Activated T-cell treated with anti-CD3 and anti-CD28 coated beads, Interleukin-2, amount 50 U/mL, for 4 hours (primary cell): ENCODE measurements around the gene CDH4. TPM values are rescaled to one million over a fixed set of nuclear protein-coding genes. Genes with fewer than 3 reads are reported as not detected.

ENCODE experiments used
- ATAC-seq, 2 donors: fragments of 200-7000 bp; cut with Tn5 transposase; one replicate each; pipeline ENCODE4 v1.10.0; 2021
- DNase-seq: peaks from one replicate; pipeline ENCODE4 v3.0.0-alpha.2; 2020
- H3K27me3 Mint-ChIP-seq: one replicate; pipeline ENCODE4 v1.8.0; 2021; ENCODE audit warnings: low read depth, mixed read lengths
- H3K36me3 Mint-ChIP-seq: one replicate; pipeline ENCODE4 v1.8.0; 2022; ENCODE audit warnings: mixed read lengths; ENCODE audit not compliant: insufficient read depth
- H3K4me1 Mint-ChIP-seq: one replicate; pipeline ENCODE4 v1.8.0; 2021; ENCODE audit warnings: low read depth, mixed read lengths
- H3K4me3 Mint-ChIP-seq: one replicate; pipeline ENCODE4 v1.8.0; 2021; ENCODE audit warnings: mild to moderate bottlenecking, moderate library complexity, mixed read lengths
- H3K9me3 Mint-ChIP-seq: one replicate; pipeline ENCODE4 v1.8.0; 2021; ENCODE audit warnings: mixed read lengths
- total RNA-seq, 3 donors: library from RNA; stranded (reverse); gene quantifications; one replicate each; pipeline ENCODE4 v1.2.1, GENCODE V29; 2021

The CDH4 gene
- total RNA-seq, 3 donors from 2014 or later, result 0.10 TPM; not detected in 2

DNA sequence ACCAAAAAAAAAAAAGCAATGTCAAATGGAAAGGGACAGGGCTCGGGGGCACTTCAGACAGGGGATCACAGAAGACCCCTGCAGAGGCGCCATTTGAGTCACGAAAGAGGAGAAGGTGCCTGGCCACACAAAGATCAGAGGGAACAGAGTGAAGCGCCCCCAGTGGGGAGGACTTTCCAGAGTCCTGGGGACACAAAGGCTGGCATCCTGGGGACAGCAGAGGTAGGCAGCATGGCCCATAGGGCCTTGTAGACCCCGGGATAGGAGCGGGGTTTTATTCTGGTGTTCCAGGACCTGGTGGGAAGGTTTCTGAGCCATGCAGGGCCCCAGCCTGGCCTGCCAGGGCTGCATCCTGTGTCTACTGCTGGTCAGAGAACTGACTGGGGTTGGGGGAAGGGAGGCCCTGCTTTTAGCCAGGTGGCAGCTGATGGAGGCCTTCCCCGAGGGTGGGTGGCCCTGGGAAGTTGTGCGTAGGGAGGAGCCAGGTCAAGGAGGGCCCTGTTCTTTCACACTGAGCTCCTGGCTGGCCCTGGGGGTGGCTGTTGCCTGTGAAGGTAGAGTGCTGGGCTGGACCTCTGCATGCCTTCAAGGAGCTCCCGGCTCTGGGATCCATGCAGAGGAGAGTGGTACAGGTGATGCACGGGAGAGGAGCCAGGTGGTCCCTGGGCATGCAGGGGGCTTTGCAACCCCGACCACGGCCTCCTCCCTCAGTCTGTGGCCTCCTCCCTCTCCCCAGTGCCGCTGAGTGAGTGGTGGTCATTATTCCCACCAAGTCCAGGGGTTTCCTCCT is 117.9 kb downstream of the CDH4 start:
- Mint-ChIP-seq H3K27me3 (no peaks in the 10 kb centered on the region), H3K4me1 (no peaks in the 10 kb centered on the region), H3K4me3 (no peak overlapping the region), H3K9me3 (peaks cover 3% of the 10 kb centered on the region), H3K36me3 (no peaks in the 10 kb centered on the region)
- ATAC-seq (no peak), DNase-seq (no peak)

DNA sequence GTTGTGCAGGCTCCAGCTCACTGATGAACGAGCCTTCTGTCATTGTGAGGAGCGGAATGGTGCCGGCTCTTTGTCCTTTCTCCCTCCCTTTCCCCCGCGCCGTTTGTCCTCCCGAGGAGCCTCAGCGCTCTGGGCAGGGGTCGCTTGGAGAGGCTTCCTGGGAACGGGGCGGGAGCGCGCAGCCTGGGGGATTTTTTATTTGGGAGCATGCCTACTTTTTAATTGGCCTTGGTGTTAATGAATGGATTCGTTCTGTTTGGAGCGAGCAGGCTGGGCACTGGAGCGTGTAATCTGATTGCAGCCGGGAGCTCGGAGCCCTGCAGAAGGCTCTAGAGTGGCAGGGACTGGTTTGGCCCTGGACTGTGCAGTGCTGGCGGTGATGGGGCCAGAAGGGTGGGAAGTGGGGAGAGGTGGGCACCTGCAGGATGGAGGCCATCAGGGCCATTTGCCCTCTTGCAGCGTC is 118.8 kb downstream of the CDH4 start:
- no peaks in the 10 kb centered on the region for H3K36me3 Mint-ChIP-seq
- ATAC-seq (no peak), DNase-seq (no peak)
- H3K27me3 Mint-ChIP-seq, result no peaks in the 10 kb centered on the region
- H3K4me1 Mint-ChIP-seq, result no peaks in the 10 kb centered on the region
- H3K9me3 Mint-ChIP-seq, result peaks cover 3% of the 10 kb centered on the region
- no peak overlapping the region for H3K4me3 Mint-ChIP-seq

DNA sequence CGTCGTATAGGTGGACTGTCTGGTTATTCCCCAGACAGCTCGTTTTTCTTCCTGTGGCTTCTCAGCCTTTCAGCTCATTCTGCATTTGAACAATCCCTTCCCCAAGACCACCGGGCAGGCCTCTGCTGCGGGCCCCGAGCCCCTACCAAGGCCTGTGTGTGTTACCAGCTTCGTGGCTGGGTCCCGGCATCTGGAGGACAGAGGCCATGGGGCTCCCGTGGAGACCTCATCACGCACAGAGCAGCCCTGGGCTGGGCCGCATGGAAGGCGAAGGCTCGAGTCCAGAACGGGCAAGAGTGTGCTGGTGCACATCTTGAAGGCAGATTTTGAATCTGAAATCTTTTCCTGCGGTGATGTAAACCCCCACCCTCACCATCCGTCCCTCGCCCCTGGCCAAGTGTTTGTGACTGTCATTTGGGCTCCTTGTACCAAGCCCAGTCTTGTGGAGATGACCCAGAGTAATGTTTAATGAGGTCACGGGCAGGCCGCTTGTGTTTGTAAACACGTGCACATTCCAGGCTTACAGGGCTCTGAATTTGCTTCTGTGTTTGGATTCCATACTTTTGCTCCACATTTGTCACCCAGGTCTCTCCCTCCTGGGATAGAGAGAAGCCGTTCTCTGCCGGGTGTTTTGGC is 119.6 kb downstream of the CDH4 start:
- no peak for DNase-seq
- Mint-ChIP-seq H3K4me1 (no peaks in the 10 kb centered on the region), H3K4me3 (no peak overlapping the region), H3K27me3 (no peaks in the 10 kb centered on the region), H3K36me3 (no peaks in the 10 kb centered on the region), H3K9me3 (peaks cover 3% of the 10 kb centered on the region)
- no peak for ATAC-seq

DNA sequence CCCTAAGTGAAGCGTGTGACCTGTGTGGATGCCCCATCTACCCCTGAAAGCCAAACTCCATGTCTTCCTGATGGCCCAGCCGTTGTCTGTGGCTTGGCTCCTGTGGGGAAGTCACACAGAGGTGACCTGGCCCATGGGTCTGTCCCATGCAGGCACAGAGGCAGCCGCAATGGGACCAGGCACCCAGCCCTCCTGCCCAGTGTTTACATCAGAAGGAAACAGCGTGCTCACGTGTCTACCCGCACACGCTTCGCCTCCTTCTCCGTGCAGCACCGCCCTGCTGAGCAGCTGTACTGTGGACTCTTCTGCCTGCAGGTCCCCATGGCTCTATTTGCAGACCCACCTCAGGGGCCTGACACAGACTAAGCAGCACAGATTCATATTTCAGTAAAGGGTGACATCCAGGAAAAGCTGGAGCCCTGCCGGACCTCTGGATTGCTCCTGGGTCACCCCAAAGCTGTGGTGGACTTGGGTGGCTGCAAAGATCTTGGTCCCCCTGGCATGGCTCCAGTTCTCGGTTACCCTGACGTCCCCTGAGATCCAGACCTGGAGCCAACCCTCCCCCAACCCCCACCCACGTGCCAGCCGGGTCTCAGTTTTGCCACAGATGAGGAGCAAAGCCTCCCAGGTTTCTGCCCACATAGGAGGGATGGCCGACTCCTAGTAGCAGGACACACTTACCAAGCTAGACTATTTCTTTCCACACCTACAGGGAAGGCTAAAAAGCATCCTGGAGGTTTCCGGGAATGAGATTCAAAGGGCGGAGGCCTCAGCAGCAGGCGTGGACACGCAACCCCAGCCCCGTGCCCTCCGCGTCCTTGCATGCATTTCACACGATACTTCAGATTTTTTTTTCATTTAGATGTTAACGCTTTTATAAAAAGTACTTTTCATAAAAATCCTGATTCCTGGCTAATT is 120.3 kb downstream of the CDH4 start:
- Mint-ChIP-seq H3K9me3 (peaks cover 3% of the 10 kb centered on the region), H3K27me3 (no peaks in the 10 kb centered on the region), H3K36me3 (no peaks in the 10 kb centered on the region), H3K4me1 (no peaks in the 10 kb centered on the region), H3K4me3 (no peak overlapping the region)
- ATAC-seq, result no peak
- DNase-seq, result no peak

DNA sequence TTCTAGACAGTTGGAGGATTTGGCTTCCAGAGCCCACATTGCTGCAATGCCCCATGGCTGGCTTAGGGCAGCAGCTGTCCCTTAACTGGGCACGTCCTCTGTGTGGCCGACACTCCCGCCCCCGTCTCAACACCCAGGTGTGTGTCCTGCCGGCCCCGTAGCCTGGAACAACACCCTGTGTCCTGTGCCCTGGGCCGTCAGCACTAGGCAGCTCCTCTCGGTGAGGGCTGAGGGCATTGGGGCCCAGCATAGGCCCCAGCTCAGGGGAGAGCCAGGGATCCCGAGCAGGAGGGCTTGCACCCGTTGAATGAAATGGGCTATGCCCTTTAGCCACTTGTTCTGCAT is 121.0 kb downstream of the CDH4 start:
- Mint-ChIP-seq H3K27me3 (no peaks in the 10 kb centered on the region), H3K9me3 (peaks cover 3% of the 10 kb centered on the region), H3K4me3 (no peak overlapping the region), H3K4me1 (no peaks in the 10 kb centered on the region), H3K36me3 (no peaks in the 10 kb centered on the region)
- DNase-seq (no peak), ATAC-seq (no peak)

DNA sequence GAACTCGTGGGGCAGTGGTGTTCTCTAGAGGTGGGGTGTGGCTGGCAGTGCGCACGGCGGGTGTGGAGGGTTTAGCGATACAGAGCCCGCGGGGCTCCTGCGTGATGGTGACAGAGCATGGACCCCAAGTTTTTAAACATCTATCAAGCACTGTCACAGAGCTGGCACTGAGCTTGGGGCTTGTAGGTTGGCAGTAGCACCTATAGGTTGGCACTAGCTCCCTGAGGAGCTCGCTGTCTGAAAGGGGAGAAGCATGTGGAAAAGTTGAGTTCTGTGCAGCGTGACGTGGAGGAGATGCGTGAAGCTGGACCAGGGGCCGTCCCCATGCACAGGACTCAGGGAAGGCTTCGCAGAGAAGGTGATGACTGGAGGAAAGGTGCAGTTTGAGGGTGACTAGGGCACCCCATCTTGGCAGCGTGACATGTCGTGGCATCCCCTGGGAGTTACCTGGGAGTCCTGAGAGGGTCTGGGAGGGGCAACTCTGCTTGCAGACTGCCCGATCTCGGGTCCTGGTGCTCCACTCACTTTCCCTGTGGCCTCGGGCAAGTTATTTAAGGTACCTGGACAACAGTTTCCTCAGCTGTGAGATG is 122.0 kb downstream of the CDH4 start:
- Mint-ChIP-seq H3K4me1 (no peaks in the 10 kb centered on the region), H3K36me3 (no peaks in the 10 kb centered on the region), H3K4me3 (no peak overlapping the region), H3K27me3 (no peaks in the 10 kb centered on the region), H3K9me3 (peaks cover 3% of the 10 kb centered on the region)
- DNase-seq, result no peak
- ATAC-seq, result no peak

DNA sequence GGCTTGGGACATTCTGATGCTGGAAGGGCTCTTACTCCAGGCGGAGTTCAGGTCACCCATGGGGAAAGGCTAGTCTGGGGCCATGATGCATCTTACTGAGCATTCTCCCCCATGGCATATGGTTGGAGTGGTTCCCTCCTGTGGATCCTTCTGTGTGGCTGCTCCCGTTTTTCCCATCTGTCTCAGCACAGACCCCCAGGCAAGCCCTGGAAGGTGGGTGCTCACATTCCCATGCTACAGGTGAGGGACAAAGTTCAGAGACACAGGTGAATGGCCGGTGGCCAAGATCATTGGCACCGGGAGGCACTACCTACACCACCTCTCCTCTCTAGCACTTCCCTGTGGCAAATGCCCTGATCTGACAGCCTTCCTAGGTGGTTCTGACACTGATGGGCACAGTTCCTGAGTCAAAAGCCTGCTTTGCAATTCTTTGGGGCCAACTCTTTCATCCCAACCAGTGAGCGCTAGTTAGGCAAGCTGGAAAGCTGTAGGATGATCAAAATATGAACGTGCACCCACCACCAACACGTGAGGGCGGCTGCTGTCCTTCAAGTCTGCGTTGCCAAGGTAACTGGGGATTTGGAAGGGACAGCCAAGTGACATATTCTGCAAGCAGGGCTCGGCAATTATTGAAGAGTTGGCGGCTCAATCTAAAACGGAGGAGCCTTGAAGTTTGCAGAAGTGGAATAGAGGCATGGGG is 124.6 kb downstream of the CDH4 start:
- DNase-seq (no peak), ATAC-seq (no peak)
- Mint-ChIP-seq H3K27me3 (no peaks in the 10 kb centered on the region), H3K4me3 (no peak overlapping the region), H3K36me3 (no peaks in the 10 kb centered on the region), H3K9me3 (peaks cover 3% of the 10 kb centered on the region), H3K4me1 (no peaks in the 10 kb centered on the region)

DNA sequence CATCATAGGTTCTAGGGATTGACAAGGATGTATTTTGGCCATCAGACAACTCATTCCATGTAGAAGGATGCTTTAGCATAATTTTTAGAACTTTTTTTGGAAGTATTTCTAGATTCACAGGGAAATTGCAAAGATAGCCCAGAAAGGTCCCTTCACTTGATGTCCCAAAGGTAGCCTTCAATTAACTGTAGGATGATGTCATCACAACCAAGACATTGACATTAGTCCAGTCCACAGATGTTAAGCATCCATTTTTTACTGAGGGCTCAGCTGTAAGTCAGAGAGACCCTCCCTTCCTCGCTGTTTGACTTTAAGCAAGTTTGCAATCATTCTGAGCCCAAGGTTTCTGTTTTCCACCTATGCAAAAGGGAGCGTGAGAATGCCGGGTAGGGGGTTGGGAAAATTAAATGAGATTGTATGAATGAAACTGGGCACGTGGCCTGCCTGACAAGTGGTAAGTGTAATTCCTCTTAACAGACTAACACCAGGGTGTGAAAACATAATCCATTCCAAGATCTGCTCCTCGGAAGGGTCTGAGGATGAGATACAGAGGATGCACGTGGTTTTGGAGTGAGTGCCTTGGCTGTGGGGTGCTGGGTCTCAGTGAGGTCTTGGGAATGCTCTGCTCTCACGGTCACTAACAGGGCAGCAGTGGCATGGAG is 126.8 kb downstream of the CDH4 start:
- Mint-ChIP-seq H3K27me3 (no peaks in the 10 kb centered on the region), H3K4me3 (no peak overlapping the region), H3K9me3 (peaks cover 6% of the 10 kb centered on the region), H3K36me3 (no peaks in the 10 kb centered on the region), H3K4me1 (no peaks in the 10 kb centered on the region)
- ATAC-seq, result no peak
- no peak for DNase-seq

DNA sequence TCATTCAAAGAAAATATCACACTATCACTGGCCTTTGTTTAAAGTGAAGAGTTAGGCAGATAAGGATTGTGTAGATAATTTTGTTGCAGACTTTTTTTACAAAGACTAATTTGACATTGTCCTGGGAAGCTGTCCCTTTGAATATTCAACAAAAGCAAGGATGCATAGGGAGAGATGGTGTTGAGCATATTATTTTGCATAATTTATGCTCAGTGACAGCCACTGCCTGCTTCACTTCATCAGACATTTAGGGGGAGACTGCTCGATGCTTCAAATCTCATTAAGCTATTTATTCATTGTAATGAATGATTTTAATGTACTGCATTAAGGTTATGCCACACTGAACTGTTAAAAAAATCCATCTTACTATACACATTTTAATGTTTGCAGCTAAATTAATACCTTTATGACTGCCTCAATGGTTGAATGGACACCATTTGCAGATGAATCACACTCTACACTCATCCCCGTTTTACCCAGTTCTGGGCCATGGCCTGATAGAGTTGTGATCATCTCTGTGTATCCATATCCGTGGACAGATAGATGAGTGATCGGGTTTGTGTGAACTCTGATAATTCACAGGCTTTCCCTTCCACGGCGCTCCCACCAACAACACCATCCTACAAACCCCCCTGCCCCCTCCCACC is 128.0 kb downstream of the CDH4 start:
- ATAC-seq (no peak), DNase-seq (no peak)
- Mint-ChIP-seq H3K9me3 (peaks cover 8% of the 10 kb centered on the region), H3K36me3 (no peaks in the 10 kb centered on the region), H3K4me3 (no peak overlapping the region), H3K4me1 (no peaks in the 10 kb centered on the region), H3K27me3 (no peaks in the 10 kb centered on the region)

DNA sequence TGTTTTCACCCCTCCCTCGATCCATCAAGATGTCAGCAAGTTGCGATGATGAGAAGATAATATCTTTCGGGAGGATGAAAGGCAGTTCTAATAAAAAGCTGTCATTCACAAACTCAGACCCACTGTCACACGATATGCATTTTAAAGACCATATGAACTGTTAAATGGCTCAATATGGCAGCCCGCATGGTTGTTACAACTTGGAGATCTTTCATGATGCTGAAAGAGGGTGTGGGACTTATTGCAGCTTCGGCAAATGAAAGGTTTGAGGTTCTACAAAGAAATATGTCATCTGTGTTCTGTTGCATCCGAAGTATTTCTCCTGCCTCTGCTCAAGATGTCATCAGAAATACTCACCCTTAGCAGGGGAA is 128.5 kb downstream of the CDH4 start:
- no peaks in the 10 kb centered on the region for H3K36me3 Mint-ChIP-seq
- ATAC-seq, result no peak
- H3K4me1 Mint-ChIP-seq, result no peaks in the 10 kb centered on the region
- no peaks in the 10 kb centered on the region for H3K27me3 Mint-ChIP-seq
- H3K9me3 Mint-ChIP-seq, result peaks cover 8% of the 10 kb centered on the region
- DNase-seq, result no peak
- H3K4me3 Mint-ChIP-seq, result no peak overlapping the region

DNA sequence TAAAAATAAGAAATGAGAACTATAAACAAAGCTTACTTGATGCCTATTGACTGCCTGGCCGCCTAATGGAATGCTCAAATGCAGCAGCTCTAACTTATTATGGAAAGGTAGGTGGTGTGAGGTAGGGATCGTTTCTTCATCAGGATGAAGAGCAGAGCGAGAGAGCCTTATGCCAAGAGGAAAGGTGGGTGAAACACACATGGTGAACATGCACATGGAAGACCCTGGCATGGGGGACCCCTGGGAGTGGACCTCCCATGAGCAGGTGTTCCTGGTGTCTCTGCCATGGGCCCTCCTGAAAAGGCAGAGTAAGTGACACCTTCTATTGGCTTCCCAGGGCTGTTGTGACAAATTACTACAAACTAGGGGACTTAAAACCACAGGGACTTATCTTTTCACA is 130.1 kb downstream of the CDH4 start:
- ATAC-seq (no peak), DNase-seq (no peak)
- peaks cover 2% of the 10 kb centered on the region for H3K27me3 Mint-ChIP-seq
- no peaks in the 10 kb centered on the region for H3K36me3 Mint-ChIP-seq
- H3K9me3 Mint-ChIP-seq, result peaks cover 8% of the 10 kb centered on the region
- H3K4me3 Mint-ChIP-seq, result no peak overlapping the region
- H3K4me1 Mint-ChIP-seq, result no peaks in the 10 kb centered on the region

DNA sequence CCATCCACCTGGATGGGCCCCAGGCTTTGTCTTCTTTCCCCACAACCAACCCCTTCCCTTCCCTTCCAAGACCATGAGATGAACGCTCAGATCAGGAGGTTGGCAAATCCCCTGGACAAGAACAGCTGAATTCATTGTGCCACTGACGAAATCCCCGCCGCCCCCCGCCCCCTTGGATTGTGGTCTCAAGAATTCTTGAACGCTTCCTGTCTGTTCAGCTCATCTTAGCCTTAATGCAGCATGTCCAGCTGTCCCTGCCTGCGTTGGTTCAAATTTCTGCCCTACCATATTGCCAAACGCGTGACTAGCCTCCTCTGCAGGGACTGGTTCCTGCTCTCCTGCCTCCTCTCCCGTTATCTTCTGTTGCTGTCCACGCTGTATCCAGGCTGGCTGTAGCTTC is 133.2 kb downstream of the CDH4 start:
- Mint-ChIP-seq H3K27me3 (peaks cover 9% of the 10 kb centered on the region), H3K4me1 (no peaks in the 10 kb centered on the region), H3K36me3 (no peaks in the 10 kb centered on the region), H3K9me3 (peaks cover 14% of the 10 kb centered on the region), H3K4me3 (no peak overlapping the region)
- no peak for ATAC-seq
- DNase-seq, result no peak

DNA sequence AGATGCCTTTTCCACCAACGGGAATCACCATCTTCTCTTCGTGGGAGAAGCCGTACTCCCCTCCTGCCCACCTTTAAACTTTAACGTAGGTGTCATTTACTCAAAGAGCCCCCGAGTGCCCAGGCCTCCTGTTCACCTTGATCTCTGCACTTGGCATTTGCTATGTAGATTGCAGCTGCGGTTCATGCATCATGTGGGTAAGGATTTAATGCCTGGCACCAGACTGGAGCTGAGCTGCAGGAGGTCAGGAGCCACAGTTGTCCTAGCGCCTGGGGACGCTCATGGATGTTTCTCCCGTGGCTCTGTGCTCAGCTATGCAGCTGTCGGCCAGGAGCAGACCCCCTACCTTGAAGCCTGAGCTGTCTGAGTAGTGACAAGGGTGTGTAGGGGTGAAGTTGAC is 133.7 kb downstream of the CDH4 start:
- no peak for ATAC-seq
- Mint-ChIP-seq H3K27me3 (peaks cover 9% of the 10 kb centered on the region), H3K36me3 (no peaks in the 10 kb centered on the region), H3K4me1 (no peaks in the 10 kb centered on the region), H3K9me3 (peaks cover 14% of the 10 kb centered on the region), H3K4me3 (no peak overlapping the region)
- DNase-seq, result no peak
